GM13977 (cell line): ENCODE measurements around the gene SLC35G6.
"Not testable (repeated sequence)": the region's sequence is repeated elsewhere in the genome, so short reads cannot be mapped to it uniquely, and the experiment has no call there.

ENCODE experiments used
- DNase-seq: peaks from one replicate; pipeline ENCODE4 v3.0.0; 2012; ENCODE audit warnings: low spot score
- CTCF ChIP-seq: IDR thresholded peaks from 2 replicates; pipeline ENCODE4 v1.5.1; 2012; ENCODE audit warnings: mild to moderate bottlenecking, control low read depth; ENCODE audit not compliant: insufficient read depth; ENCODE audit errors: extremely low read depth, missing control alignments
- in situ Hi-C: fragments of 300-500 bp; cut with MboI; formaldehyde crosslinking; loops from one replicate; pipeline ENCODE4 v1.12.0; 2022; ENCODE audit warnings: low sequenced_read_pairs, low pct_unique_long_range_greater_than_20kb, mixed read lengths, inconsistent platforms; ENCODE audit not compliant: unreplicated experiment

The SLC35G6 gene

GRCh38 chr17:7467498-7467897, 13.7 kb upstream of the SLC35G6 start:
- TF ChIP-seq CTCF: no peak
- no peak for DNase-seq
- in situ Hi-C loops: no loop called here

- no peak for DNase-seq
- in situ Hi-C loops: no loop called here
- no peak for TF ChIP-seq CTCF
Measured at GRCh38 chr17:7468290-7468689, 13.0 kb upstream of the SLC35G6 start.

DNA sequence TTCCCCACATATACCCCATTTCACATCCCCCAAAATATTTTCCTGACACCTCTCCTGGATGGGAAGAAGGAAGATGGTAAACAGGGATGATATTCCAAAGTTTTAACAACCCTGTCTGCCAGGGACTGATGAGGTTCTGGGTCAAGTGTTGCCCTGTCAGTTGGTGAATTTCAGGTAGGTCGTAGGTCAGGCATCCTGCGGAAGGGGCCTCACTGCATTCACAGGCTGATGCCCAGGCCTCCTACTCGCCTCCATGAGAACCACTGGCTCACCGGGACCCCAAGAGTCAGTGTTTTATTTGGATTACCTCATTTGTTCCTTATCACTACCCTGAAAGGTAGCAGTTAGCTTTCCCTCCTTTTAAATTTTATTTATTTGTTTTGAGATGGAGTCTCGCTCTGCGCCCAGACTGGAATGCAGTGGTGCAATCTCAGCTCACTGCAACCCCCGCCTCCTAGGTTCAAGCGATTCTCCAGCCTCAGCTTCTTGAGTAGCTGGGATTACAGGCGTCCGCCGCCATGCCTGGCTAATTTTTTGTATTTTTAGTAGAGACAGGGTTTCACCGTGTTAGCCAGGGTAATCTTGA, 12.3 kb upstream of the SLC35G6 start:
- no peak for TF ChIP-seq CTCF
- in situ Hi-C loops: no loop called here
- DNase-seq: no peak

DNA sequence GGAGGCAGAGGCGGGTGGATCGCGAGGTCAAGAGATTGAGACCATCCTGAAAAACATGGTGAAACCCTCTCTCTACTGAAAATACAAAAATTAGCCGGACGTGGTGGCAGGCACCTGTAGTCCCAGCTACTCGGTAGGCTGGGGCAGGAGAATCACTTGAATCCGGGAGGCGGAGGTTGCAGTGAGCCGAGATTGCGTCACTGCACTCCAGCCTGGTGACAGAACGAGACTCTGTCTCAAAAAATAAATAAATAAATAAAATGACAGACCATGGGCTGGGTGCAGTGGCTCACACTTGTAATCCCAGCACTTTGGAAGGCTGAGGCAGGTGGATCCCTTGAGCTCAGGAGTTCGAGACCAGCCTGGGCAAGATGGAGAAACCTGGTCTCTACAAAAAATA, 11.4 kb upstream of the SLC35G6 start:
- DNase-seq, in situ Hi-C loops: not testable (repeated sequence)

DNA sequence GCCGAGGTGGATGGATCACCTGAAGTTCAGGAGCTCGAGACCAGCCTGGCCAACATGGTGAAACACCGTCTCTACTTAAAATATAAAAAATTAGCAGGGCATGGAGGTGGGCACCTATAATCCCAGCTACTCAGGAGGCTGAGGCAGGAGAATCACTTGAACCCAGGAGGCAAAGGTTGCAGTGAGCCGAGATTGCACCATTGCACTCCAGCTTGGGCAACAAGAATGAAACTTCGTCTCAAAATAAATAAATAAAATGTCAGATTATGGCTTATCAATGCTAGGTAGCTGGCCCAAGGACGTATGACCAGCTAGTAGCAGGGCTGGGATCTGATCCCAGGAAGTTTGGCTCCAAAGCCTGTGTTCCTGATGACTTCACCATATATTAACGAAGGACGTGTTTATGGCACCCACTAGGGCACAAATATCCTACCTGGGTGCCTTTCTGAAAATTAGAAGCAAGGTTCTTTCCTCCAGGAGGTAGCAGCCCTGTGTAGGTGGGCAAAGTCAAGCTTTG, 10.7 kb upstream of the SLC35G6 start:
- in situ Hi-C loops, DNase-seq: not testable (repeated sequence)

DNA sequence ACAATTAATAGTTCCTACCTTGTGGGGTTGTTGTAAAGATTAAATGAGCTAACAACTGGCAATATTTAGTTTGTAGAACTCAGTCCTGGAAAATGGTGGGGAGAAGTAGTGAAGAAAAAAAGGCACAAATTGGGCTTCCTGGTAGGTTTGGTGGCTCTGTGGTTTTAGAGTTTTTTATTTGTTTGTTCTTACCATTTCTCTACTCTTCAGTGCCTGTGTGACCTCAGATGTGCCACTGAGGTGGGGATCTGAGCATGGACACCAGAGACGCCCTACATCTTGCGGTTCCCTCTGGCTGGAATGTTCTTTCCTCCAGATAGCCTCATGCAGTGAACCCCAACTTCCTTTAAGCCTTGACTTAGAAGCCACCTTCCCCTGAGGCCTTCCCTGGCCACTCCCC, 9.5 kb upstream of the SLC35G6 start:
- in situ Hi-C loops: no loop called here
- TF ChIP-seq CTCF: no peak
- no peak for DNase-seq

- DNase-seq, in situ Hi-C loops: not testable (repeated sequence)
Measured at GRCh38 chr17:7474767-7475166, 6.5 kb upstream of the SLC35G6 start.

- no peak for DNase-seq
- TF ChIP-seq CTCF: no peak
- in situ Hi-C loops: no loop called here
Measured at GRCh38 chr17:7475764-7476422, 5.4 kb upstream of the SLC35G6 start.
